ENCODE results near the gene RNF157. TPM values are rescaled to one million over a fixed set of nuclear protein-coding genes. Genes with fewer than 3 reads are reported as not detected.
A peak's percentile ranks its signal among the peaks of the same experiment; 100 is the strongest.

Gene RNF157
- total and polyA plus RNA-seq, 9 of the 15 experiments (the other 6 are each of a cell fraction or from before 2014, with no cell fraction given), result 8.1 to 31.7 (median 20.8) TPM

DNA sequence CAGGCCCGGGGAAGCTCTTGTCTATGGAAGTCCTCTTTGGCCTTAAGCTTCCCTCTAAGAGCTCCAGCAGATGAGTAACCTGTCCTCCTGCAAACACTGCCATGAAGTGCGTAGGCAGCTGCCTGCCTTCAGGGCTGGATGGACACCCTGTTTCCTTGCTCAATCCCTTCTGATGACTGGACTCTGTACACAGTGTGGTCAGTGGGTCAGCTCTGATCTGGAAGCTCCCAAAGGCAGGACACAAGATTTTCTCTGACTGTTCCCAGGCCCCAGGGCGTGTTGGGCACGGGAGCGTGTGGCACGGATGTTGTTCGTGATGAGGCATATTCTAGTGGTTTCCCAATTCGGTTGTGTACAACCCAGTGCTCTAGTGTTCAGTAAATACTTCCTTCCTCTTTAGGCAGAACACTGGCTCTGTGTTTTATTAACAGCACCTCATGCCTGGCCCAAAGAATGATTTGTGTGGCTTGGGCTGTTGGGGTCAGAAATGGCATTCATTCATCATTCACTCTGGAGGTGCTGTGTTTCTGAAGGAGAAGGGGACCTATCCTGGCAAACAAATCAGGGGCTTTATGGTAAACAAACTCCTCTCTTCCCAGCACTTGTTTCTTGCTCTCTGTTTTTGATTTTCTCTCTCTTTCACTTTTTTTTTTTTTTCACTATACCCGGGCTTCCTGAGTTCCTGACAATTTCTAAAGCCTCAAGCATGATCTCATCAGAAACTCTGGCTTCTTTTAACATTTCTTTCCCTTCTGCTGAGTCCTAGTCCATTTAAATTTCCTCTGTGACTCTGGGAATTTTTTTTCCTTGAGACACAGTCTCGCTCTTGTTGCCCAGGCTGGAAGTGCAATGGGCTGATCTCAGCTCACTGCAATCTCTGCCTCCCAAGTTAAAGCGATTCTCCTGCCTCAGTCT is 12.0 kb upstream of the RNF157 start (continued):
- TF ChIP-seq, protein P1, sequence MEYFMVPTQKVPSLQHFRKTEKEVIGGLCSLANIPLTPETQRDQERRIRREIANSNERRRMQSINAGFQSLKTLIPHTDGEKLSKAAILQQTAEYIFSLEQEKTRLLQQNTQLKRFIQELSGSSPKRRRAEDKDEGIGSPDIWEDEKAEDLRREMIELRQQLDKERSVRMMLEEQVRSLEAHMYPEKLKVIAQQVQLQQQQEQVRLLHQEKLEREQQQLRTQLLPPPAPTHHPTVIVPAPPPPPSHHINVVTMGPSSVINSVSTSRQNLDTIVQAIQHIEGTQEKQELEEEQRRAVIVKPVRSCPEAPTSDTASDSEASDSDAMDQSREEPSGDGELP (CRISPR knock-in tag; IDR thresholded peaks at IDR 0.05; ENCODE audit: borderline replicate concordance), result no peak
- no peak for TF ChIP-seq SRSF1 (IDR thresholded peaks at IDR 0.05; ENCODE audit: low read depth, low read length)
- TF ChIP-seq SRSF9 (IDR thresholded peaks at IDR 0.05; ENCODE audit: borderline replicate concordance, low read depth, low read length), result no peak
- TF ChIP-seq TRIM24 (IDR thresholded peaks at IDR 0.05), result no peak
- TF ChIP-seq ZSCAN29 (IDR thresholded peaks at IDR 0.05), result no peak
- TF ChIP-seq, protein P2, sequence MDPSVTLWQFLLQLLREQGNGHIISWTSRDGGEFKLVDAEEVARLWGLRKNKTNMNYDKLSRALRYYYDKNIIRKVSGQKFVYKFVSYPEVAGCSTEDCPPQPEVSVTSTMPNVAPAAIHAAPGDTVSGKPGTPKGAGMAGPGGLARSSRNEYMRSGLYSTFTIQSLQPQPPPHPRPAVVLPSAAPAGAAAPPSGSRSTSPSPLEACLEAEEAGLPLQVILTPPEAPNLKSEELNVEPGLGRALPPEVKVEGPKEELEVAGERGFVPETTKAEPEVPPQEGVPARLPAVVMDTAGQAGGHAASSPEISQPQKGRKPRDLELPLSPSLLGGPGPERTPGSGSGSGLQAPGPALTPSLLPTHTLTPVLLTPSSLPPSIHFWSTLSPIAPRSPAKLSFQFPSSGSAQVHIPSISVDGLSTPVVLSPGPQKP (CRISPR knock-in tag; IDR thresholded peaks at IDR 0.05), result no peak
- TF ChIP-seq MEIS2 (IDR thresholded peaks at IDR 0.05; ENCODE audit: partially characterized antibody), result peak; percentile 12
- TF ChIP-seq PHF8 (IDR thresholded peaks at IDR 0.05; ENCODE audit: borderline replicate concordance, low read length), result no peak
- TF ChIP-seq, protein P3, sequence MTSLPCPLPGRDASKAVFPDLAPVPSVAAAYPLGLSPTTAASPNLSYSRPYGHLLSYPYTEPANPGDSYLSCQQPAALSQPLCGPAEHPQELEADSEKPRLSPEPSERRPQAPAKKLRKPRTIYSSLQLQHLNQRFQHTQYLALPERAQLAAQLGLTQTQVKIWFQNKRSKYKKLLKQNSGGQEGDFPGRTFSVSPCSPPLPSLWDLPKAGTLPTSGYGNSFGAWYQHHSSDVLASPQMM (CRISPR knock-in tag; IDR thresholded peaks at IDR 0.05), result no peak
- no peak for TF ChIP-seq SMARCC2 (IDR thresholded peaks at IDR 0.05; ENCODE audit: low read depth)
- TF ChIP-seq SMAD3 (CRISPR knock-in tag; conservative IDR thresholded peaks at IDR 0.05), result no peak
- no peak for TF ChIP-seq RBM39 (optimal IDR thresholded peaks at IDR 0.05; ENCODE audit: low read depth, low read length)
- TF ChIP-seq FOXJ3 (CRISPR knock-in tag; IDR thresholded peaks at IDR 0.05), result no peak
- no peak for TF ChIP-seq NR2F6 (CRISPR knock-in tag; IDR thresholded peaks at IDR 0.05)
- no peak for TF ChIP-seq ZNF175 (CRISPR knock-in tag; IDR thresholded peaks at IDR 0.05; ENCODE audit: low read depth)
- no peak for TF ChIP-seq SMAD2 (IDR thresholded peaks at IDR 0.05; ENCODE audit: low read depth, low read length)
- TF ChIP-seq RFX5 (IDR thresholded peaks at IDR 0.05; ENCODE audit: low read depth, low read length), result no peak
- TF ChIP-seq GATAD2A (IDR thresholded peaks at IDR 0.05), result no peak
- TF ChIP-seq POLR2AphosphoS5 (IDR thresholded peaks at IDR 0.05; ENCODE audit: control insufficient read depth, insufficient read depth, low read depth, low read length), result no peak
- TF ChIP-seq CEBPB (tag; IDR thresholded peaks at IDR 0.05), result 0 out of 2 replicates have a peak, but pooled peaks have one; percentile 16
- no peak for TF ChIP-seq ZNF263 (CRISPR knock-in tag; IDR thresholded peaks at IDR 0.05; ENCODE audit: borderline replicate concordance)
- no peak for TF ChIP-seq ETV5 (CRISPR knock-in tag; IDR thresholded peaks at IDR 0.05; ENCODE audit: low read depth)
- TF ChIP-seq, protein P4, sequence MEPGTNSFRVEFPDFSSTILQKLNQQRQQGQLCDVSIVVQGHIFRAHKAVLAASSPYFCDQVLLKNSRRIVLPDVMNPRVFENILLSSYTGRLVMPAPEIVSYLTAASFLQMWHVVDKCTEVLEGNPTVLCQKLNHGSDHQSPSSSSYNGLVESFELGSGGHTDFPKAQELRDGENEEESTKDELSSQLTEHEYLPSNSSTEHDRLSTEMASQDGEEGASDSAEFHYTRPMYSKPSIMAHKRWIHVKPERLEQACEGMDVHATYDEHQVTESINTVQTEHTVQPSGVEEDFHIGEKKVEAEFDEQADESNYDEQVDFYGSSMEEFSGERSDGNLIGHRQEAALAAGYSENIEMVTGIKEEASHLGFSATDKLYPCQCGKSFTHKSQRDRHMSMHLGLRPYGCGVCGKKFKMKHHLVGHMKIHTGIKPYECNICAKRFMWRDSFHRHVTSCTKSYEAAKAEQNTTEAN (CRISPR knock-in tag; IDR thresholded peaks at IDR 0.05), result 0 out of 2 replicates have a peak, but pooled peaks have one; percentile 46
- no peak for TF ChIP-seq MEF2D (tag; conservative IDR thresholded peaks at IDR 0.05; ENCODE audit: low read depth)
- TF ChIP-seq ZNF584 (CRISPR knock-in tag; IDR thresholded peaks at IDR 0.05; ENCODE audit: low read depth), result no peak
